ENCODE results near the gene STEAP1B.
"Not testable (repeated sequence)": the region's sequence is repeated elsewhere in the genome, so short reads cannot be mapped to it uniquely, and the experiment has no call there.

STEAP1B gene

DNA sequence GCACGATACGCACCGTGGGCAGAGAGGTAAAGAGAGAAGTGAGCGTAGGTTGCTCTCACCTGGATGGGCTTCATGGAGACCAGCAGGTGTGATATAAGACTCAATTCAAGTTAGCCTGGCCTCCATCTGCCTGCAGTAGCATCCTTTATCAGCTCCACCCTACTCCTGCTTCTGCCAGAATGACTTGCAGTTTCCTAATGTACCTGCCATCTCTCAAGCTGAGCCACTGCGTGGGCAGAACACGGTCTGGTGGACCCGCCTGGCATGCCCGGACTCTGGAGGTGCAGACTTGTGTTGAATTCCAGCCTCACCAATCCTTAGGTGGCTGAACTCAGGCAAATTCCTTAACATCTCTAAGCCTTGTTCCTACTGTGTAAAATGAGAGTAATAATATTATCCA lies 64.3 kb downstream of the STEAP1B start:
- in situ Hi-C loops (cut with MboI; ENCODE audit: low pct_unique_long_range_greater_than_20kb, low sequenced_read_pairs, unreplicated experiment): no loop called here
- TF ChIP-seq, protein P1, sequence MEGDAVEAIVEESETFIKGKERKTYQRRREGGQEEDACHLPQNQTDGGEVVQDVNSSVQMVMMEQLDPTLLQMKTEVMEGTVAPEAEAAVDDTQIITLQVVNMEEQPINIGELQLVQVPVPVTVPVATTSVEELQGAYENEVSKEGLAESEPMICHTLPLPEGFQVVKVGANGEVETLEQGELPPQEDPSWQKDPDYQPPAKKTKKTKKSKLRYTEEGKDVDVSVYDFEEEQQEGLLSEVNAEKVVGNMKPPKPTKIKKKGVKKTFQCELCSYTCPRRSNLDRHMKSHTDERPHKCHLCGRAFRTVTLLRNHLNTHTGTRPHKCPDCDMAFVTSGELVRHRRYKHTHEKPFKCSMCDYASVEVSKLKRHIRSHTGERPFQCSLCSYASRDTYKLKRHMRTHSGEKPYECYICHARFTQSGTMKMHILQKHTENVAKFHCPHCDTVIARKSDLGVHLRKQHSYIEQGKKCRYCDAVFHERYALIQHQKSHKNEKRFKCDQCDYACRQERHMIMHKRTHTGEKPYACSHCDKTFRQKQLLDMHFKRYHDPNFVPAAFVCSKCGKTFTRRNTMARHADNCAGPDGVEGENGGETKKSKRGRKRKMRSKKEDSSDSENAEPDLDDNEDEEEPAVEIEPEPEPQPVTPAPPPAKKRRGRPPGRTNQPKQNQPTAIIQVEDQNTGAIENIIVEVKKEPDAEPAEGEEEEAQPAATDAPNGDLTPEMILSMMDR (IDR thresholded peaks at IDR 0.05; ENCODE audit: extremely low read depth, insufficient read depth, missing control alignments): no peak
- no peak for DNase-seq (ENCODE audit: low spot score)

DNA sequence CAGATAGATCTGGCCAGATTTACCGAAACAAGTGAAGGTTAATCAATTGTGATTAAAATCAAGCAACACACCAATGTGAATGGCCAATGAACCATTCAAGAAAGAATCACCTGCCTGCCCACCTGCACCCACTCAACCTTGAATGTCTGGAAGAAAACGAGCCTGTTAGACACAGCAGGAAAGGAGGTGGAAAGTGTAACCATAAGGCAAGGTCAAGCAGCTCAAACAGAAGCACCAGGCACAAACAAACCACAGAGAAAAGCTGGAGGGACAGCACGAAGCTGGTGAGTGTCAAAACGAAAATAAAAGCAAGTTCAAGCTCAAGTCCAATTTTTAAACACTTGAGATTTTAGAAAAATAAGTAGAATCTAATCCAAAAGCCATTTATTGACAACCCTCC lies 64.9 kb downstream of the STEAP1B start:
- DNase-seq (ENCODE audit: low spot score): peak; percentile 23
- in situ Hi-C loops (cut with MboI; ENCODE audit: low pct_unique_long_range_greater_than_20kb, low sequenced_read_pairs, unreplicated experiment): no loop called here
- TF ChIP-seq, protein P1 (IDR thresholded peaks at IDR 0.05; ENCODE audit: extremely low read depth, insufficient read depth, missing control alignments): no peak

DNA sequence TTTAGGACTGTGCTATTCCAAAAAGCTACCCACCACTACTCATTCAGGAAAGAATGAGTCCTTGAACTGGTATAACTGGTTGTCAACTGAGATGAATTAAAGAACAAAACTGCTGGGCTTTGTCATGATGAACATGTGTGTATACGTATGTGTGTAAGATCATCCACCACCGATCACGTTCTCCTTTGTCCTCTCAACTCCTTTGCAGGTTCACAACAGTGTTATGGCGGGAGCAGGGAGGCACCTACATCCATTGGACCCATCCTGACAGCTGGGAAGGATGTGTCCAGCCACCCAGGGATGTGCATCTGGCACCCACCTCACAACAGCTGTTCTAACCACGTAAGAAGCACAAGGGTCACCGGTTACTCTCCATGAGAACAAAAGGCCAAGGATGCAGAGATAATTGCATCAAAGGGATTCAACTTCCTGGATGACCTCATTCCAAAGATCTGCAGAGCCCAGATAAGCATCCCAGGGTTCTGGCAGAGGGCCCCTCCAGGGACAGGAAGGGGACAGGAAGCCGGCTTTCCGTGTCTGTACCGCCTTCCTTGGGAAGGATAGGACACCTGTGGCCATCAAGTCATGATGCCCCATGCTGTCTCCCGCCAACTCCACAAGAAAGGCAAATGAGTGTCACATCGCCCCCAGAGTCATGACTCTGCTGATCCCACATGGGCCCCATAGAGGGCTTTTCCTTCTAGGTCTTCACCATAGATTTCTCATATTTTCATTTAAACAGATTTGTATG lies 66.1 kb downstream of the STEAP1B start:
- DNase-seq (ENCODE audit: low spot score): no peak
- TF ChIP-seq, protein P1 (IDR thresholded peaks at IDR 0.05; ENCODE audit: extremely low read depth, insufficient read depth, missing control alignments): no peak
- in situ Hi-C loops (cut with MboI; ENCODE audit: low pct_unique_long_range_greater_than_20kb, low sequenced_read_pairs, unreplicated experiment): no loop called here

DNA sequence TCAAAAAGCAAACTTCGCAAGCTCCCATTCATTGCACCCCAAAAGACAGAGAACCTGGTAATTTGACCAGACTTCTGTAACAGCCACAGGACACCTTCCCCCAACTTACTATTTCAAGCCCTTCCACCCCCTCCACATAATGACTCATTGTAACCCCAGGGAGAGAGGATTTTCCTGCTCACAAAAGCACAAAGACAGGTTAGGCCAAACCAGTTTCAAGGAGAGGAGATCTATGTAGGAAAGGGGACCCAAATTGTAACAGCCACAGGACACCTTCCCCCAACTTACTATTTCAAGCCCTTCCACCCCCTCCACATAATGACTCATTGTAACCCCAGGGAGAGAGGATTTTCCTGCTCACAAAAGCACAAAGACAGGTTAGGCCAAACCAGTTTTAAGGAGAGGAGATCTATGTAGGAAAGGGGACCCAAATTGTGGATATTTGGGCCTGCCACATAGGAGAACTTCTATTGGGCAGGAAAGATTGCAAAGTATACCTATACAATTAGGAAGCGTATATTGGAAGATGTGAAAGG lies 66.8 kb downstream of the STEAP1B start:
- in situ Hi-C loops (cut with MboI; ENCODE audit: low pct_unique_long_range_greater_than_20kb, low sequenced_read_pairs, unreplicated experiment); DNase-seq (ENCODE audit: low spot score): not testable (repeated sequence)

DNA sequence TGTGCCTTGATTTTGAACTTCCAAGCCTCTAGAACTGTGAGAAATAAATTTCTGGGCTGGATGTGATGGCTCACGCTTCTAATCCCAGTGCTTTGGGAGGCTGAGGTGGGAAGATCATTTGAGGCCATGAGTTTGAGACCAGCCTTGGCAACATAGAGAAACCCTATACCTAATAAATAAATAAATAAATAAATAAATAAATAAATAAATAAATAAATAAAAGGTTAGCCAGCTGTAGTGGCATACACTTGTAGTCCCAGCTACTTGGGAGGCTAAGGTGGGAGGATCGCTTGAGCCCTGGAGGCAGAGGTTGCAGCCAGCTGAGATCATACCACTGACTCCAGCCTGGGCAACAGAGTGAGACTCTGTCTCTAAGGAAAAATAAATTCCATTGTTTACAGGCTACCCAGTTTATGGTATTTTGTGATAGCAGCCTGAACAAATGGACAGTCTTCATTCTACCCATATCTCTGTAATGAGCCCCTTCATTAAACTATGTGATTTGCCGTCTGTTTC lies 67.7 kb downstream of the STEAP1B start:
- DNase-seq (ENCODE audit: low spot score): no peak
- TF ChIP-seq, protein P1 (IDR thresholded peaks at IDR 0.05; ENCODE audit: extremely low read depth, insufficient read depth, missing control alignments): no peak
- in situ Hi-C loops (cut with MboI; ENCODE audit: low pct_unique_long_range_greater_than_20kb, low sequenced_read_pairs, unreplicated experiment): no loop called here

DNA sequence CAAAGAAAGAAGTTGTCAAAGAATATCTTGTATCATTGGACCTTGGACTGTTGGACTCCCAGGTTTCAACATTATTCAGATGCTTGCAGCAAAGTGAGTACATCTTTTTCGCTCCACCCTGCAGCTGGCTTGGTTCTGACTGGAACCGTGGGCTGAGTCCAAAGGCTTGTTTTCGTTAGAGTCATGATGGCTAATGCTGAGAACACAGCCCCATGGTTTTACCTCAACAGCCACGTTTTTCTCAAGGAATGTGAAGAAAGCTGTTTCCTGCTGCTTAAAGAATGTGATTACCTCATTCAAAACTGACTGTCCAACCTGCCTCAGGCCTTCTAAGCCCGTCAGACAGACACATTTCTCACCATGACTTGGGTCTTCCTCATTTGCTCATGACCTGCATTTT lies 69.5 kb downstream of the STEAP1B start:
- DNase-seq (ENCODE audit: low spot score): no peak
- in situ Hi-C loops (cut with MboI; ENCODE audit: low pct_unique_long_range_greater_than_20kb, low sequenced_read_pairs, unreplicated experiment): no loop called here

DNA sequence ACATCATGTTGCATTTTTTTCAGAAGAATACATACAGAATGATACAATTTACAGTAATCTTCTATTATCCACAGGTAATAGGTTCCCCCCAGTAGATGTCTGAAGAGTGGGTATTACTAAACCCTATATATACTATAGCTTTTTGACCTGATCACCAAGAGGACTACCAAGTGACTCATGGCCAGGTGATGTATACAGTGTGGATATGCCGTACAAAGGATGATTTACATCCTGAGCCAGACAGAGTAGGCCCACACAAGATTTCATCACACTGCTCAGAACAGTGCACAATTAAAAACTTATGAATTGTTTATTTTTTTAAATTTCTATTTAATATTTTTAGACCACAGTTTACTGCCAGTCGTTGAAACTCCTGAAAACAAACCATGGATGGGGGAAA lies 70.6 kb downstream of the STEAP1B start:
- no peak for DNase-seq (ENCODE audit: low spot score)
- TF ChIP-seq, protein P1 (IDR thresholded peaks at IDR 0.05; ENCODE audit: extremely low read depth, insufficient read depth, missing control alignments): no peak
- in situ Hi-C loops (cut with MboI; ENCODE audit: low pct_unique_long_range_greater_than_20kb, low sequenced_read_pairs, unreplicated experiment): no loop called here

More for the DNA sequence above, 69.5 kb downstream of the STEAP1B start:
- TF ChIP-seq, protein P1 (IDR thresholded peaks at IDR 0.05; ENCODE audit: extremely low read depth, insufficient read depth, missing control alignments): no peak

Measured in GM13977 (cell line).